ENCODE results near the gene CDH5. TPM values are rescaled to one million over a fixed set of nuclear protein-coding genes. Genes with fewer than 3 reads are reported as not detected.

Gene CDH5
- total RNA-seq, 1 experiment from 2014 or later: not detected

DNA sequence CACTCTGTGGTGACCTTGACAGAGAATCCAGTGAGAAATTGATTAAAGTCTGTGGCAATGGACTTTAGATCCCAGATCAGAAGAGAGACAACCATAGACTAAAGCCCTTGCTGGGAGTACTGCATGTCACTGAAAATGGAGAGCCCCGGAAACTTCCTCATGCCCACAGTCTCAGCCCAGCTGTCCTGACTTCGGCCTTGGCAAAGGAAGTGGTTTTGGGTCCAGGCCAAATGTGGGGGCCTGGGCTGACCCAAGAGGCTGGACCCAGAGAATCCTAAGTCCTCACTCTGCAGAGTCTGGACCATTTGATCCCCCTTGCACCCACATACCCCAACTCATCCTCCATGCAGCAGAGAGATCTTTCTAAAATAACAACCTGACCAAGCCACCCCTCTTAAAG, 55.9 kb downstream of the CDH5 start:
- Histone ChIP-seq H3K4me2 (ENCODE audit: low read length) (no peak overlapping the region), H3K9me3 (ENCODE audit: low read length) (no peaks in the 10 kb centered on the region), H2AFZ (ENCODE audit: low read length) (no peak overlapping the region), H3K4me3 (ENCODE audit: low read length) (no peak overlapping the region), H3K27me3 (ENCODE audit: low read length) (no peaks in the 10 kb centered on the region), H3K9me2 (replicated peaks; ENCODE audit: low read length) (no peaks in the 10 kb centered on the region), H3K4me1 (ENCODE audit: insufficient read depth, low read length) (peaks cover 24% of the 10 kb centered on the region; the same call in 1 of the 2 replicates), H4K20me1 (ENCODE audit: low read length) (no peaks in the 10 kb centered on the region), H3F3A (ENCODE audit: low read length, unreplicated experiment) (no peaks in the 10 kb centered on the region), H3K9ac (ENCODE audit: low read length) (no peak overlapping the region), H3K27ac (ENCODE audit: low read length) (no peak overlapping the region), H3K79me2 (ENCODE audit: low read length) (no peaks in the 10 kb centered on the region), H3K36me3 (ENCODE audit: low read depth, low read length) (no peaks in the 10 kb centered on the region)
- TF ChIP-seq EZH2phosphoT487 (IDR thresholded peaks at IDR 0.05; ENCODE audit: borderline replicate concordance, low read length) (no peak), EZH2 (IDR thresholded peaks at IDR 0.05; ENCODE audit: low read length, unreplicated experiment) (no peak)
- TF ChIP-seq, protein P1, sequence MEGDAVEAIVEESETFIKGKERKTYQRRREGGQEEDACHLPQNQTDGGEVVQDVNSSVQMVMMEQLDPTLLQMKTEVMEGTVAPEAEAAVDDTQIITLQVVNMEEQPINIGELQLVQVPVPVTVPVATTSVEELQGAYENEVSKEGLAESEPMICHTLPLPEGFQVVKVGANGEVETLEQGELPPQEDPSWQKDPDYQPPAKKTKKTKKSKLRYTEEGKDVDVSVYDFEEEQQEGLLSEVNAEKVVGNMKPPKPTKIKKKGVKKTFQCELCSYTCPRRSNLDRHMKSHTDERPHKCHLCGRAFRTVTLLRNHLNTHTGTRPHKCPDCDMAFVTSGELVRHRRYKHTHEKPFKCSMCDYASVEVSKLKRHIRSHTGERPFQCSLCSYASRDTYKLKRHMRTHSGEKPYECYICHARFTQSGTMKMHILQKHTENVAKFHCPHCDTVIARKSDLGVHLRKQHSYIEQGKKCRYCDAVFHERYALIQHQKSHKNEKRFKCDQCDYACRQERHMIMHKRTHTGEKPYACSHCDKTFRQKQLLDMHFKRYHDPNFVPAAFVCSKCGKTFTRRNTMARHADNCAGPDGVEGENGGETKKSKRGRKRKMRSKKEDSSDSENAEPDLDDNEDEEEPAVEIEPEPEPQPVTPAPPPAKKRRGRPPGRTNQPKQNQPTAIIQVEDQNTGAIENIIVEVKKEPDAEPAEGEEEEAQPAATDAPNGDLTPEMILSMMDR (conservative IDR thresholded peaks at IDR 0.05; ENCODE audit: low read depth, low read length): no peak
- intact Hi-C loops (cut with micrococcal nuclease): no loop called here
- ATAC-seq: no peak
- BruUV-seq (replicated peaks): no TSS peak
- ChIA-PET POLR2A (ENCODE audit: unreplicated experiment) (no interaction called here), CTCF (no interaction called here)
- DNase-seq: no peak

DNA sequence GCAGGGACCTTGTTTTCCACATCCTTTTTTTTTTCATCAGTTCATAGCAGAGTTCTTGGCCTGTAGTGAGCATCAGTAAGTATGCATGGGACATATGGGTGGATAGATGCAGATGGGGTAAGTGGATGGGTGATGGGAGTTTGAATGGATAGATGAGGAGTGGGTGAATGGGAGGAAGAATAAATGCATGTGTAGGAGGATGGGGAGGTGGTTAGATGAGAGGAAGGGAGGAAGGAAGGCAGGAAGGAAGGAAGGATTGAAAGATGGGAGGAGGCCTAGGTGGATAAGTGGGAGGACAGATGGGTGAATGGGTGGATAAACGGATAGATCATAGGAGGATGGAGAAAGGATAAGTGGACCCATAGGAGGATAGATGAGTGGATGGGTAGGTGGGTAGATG, 56.7 kb downstream of the CDH5 start:
- H3K9me2 ChIP-seq (replicated peaks; ENCODE audit: low read length): no peaks in the 10 kb centered on the region
- CTCF ChIA-PET: no interaction called here
- H3K27ac ChIP-seq (ENCODE audit: low read length): no peak overlapping the region
- H3K4me2 ChIP-seq (ENCODE audit: low read length): no peak overlapping the region
- H3K27me3 ChIP-seq (ENCODE audit: low read length): no peaks in the 10 kb centered on the region
- intact Hi-C loops (cut with micrococcal nuclease): no loop called here
- no peaks in the 10 kb centered on the region for H4K20me1 ChIP-seq (ENCODE audit: low read length)
- TF ChIP-seq EZH2phosphoT487 (IDR thresholded peaks at IDR 0.05; ENCODE audit: borderline replicate concordance, low read length): no peak
- TF ChIP-seq EZH2 (IDR thresholded peaks at IDR 0.05; ENCODE audit: low read length, unreplicated experiment): no peak
- TF ChIP-seq, protein P1 (conservative IDR thresholded peaks at IDR 0.05; ENCODE audit: low read depth, low read length): no peak
- no peak overlapping the region for H3K9ac ChIP-seq (ENCODE audit: low read length)
- no peaks in the 10 kb centered on the region for H3F3A ChIP-seq (ENCODE audit: low read length, unreplicated experiment)
- BruUV-seq (replicated peaks): no TSS peak
- peaks cover 16% of the 10 kb centered on the region; the same call in 1 of the 2 replicates for H3K4me1 ChIP-seq (ENCODE audit: insufficient read depth, low read length)
- POLR2A ChIA-PET (ENCODE audit: unreplicated experiment): no interaction called here
- no peaks in the 10 kb centered on the region for H3K79me2 ChIP-seq (ENCODE audit: low read length)
- no peaks in the 10 kb centered on the region for H3K9me3 ChIP-seq (ENCODE audit: low read length)
- no peak overlapping the region for H2AFZ ChIP-seq (ENCODE audit: low read length)
- no peak for ATAC-seq
- DNase-seq: no peak
- H3K36me3 ChIP-seq (ENCODE audit: low read depth, low read length): no peaks in the 10 kb centered on the region
- no peak overlapping the region for H3K4me3 ChIP-seq (ENCODE audit: low read length)

DNA sequence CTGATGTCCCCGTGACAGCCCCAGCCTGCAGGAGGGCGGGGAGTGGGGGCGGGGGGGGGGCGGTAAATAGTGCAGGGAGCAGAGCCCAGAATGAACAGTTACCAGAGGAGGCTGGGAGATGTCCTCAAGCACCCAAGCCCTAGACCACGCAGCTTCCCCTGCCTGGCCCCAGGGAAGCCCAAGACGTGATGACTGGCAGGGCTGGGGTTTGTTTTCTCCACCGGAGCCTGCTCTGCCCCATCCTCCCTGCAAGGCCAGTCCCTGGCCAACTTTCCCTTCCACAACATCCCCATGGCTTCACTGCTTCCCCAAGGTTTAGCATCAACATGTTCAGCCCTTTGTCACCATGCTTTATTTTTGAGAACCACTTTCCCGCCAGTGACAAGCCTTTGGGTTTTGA, 59.2 kb downstream of the CDH5 start:
- Histone ChIP-seq H2AFZ (ENCODE audit: low read length) (no peak overlapping the region), H3K9me3 (ENCODE audit: low read length) (no peaks in the 10 kb centered on the region), H3K9me2 (replicated peaks; ENCODE audit: low read length) (no peaks in the 10 kb centered on the region), H3F3A (ENCODE audit: low read length, unreplicated experiment) (no peaks in the 10 kb centered on the region), H3K4me1 (ENCODE audit: insufficient read depth, low read length) (peaks cover 5% of the 10 kb centered on the region; the same call in 1 of the 2 replicates), H3K4me3 (ENCODE audit: low read length) (no peak overlapping the region), H3K9ac (ENCODE audit: low read length) (no peak overlapping the region), H3K27ac (ENCODE audit: low read length) (no peak overlapping the region), H4K20me1 (ENCODE audit: low read length) (no peaks in the 10 kb centered on the region), H3K4me2 (ENCODE audit: low read length) (no peak overlapping the region), H3K79me2 (ENCODE audit: low read length) (no peaks in the 10 kb centered on the region), H3K27me3 (ENCODE audit: low read length) (no peaks in the 10 kb centered on the region), H3K36me3 (ENCODE audit: low read depth, low read length) (no peaks in the 10 kb centered on the region)
- ChIA-PET CTCF (no interaction called here), POLR2A (ENCODE audit: unreplicated experiment) (no interaction called here)
- intact Hi-C loops (cut with micrococcal nuclease): no loop called here
- ATAC-seq (no peak), DNase-seq (no peak)
- no TSS peak for BruUV-seq (replicated peaks)
- TF ChIP-seq, protein P1 (conservative IDR thresholded peaks at IDR 0.05; ENCODE audit: low read depth, low read length): no peak
- no peak for TF ChIP-seq EZH2 (IDR thresholded peaks at IDR 0.05; ENCODE audit: low read length, unreplicated experiment)
- TF ChIP-seq EZH2phosphoT487 (IDR thresholded peaks at IDR 0.05; ENCODE audit: borderline replicate concordance, low read length): no peak

All from PC-3 (cell line).